ENCODE data around the gene SARM1. TPM values are rescaled to one million over a fixed set of nuclear protein-coding genes. Genes with fewer than 3 reads are reported as not detected.

Gene SARM1
- total RNA-seq, 1 donor from 2014 or later, result 19.0 TPM

DNA sequence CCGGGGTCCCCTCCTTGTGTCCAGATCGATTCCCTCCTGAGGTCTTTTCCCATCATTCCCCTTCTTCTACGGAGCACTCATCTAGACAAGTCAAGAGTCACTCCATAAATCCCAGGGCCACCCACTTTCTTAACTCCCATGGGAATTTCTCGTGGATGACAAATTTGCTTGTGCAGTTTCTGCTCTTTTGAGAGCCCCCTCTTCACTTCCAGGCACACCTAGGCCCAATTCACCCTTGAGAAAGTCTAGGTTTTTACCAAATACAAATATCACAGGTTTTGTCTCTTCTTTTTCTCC lies 13.6 kb upstream of the SARM1 start:
- Mint-ChIP-seq H3K27ac (peak overlapping the region; percentile 96), H3K4me1 (peaks cover 24% of the 10 kb centered on the region), H3K4me3 (peak overlapping the region; percentile 95), H3K36me3 (peaks cover 16% of the 10 kb centered on the region), H3K27me3 (ENCODE audit: low read depth) (no peaks in the 10 kb centered on the region), H3K9me3 (no peaks in the 10 kb centered on the region)
- TF ChIP-seq CTCF (IDR thresholded peaks at IDR 0.05; ENCODE audit: unreplicated experiment), result no peak
- no peak for DNase-seq (ENCODE audit: low spot score in 2 of 2, unreplicated experiment in 2 of 2)

DNA sequence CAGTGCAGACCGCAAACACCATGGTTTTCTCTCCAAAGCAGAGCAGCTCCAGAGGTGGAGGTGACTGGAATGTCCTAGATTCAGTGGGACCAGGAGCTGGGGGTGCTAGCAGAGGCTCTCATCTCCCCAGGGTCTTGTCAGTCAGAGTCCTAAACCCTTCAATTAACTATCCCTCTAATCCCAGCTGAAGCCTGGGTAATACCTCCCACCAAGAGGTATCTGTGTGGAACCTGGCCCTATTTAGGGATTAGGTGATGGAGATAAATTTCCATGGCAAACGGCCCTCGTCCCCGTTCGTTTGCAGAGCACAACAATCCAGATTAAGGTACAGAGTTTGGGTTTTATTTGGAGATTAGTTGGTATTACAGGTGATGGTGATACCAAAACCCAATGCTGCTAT lies 8.3 kb upstream of the SARM1 start:
- no peak overlapping the region for H3K27ac Mint-ChIP-seq
- no peaks in the 10 kb centered on the region for H3K9me3 Mint-ChIP-seq
- no peaks in the 10 kb centered on the region for H3K27me3 Mint-ChIP-seq (ENCODE audit: low read depth)
- TF ChIP-seq CTCF (IDR thresholded peaks at IDR 0.05; ENCODE audit: unreplicated experiment), result no peak
- H3K4me1 Mint-ChIP-seq, result peaks cover 4% of the 10 kb centered on the region
- peaks cover 9% of the 10 kb centered on the region for H3K36me3 Mint-ChIP-seq
- no peak overlapping the region for H3K4me3 Mint-ChIP-seq
- DNase-seq (ENCODE audit: low spot score in 2 of 2, unreplicated experiment in 2 of 2), result no peak

DNA sequence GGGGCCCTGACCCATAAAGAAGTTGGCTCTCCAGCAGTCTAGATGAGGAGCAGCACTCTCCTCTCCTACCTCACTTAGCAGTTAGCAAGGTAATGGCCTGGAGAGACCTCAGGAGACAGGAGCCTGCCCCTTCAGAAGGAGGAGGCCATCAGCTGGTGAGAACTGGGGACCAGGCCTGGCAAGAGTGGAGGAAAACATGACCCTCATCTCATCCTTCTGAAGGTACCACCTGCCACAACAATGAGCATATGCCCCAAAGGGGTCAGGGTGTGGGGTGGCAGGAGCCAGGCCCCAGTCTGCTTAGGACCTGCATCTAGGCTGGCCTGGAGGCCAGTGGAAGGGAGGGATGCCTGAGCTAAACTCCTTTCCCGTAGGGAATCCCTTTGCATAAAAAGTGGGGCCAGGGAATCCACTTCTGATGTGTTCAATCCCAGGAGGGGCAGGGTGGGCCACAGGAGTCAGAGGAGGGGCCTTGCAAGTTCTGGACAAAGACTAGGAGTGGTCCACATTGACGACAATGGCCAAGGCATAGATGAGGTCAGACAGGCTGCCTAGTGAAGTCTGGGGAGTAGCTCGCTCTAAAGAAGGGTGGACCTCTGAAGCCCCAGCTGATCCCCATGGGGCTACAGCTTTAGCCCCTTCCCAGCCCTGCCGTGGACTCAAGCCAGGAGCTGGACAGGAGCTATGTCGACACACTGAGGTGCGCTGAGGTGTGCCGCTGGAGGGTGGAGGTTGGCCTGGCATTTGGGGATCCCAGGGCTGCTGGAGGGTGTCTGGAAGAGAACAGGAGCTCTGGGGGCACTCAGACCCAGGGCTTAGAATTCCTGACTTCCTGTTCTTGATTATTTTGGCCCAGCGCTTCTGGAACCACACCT lies 7.5 kb upstream of the SARM1 start:
- H3K9me3 Mint-ChIP-seq, result no peaks in the 10 kb centered on the region
- TF ChIP-seq CTCF (IDR thresholded peaks at IDR 0.05; ENCODE audit: unreplicated experiment), result no peak
- H3K36me3 Mint-ChIP-seq, result peaks cover 9% of the 10 kb centered on the region
- H3K27me3 Mint-ChIP-seq (ENCODE audit: low read depth), result no peaks in the 10 kb centered on the region
- DNase-seq (ENCODE audit: low spot score in 2 of 2, unreplicated experiment in 2 of 2), result no peak
- H3K4me3 Mint-ChIP-seq, result no peak overlapping the region
- H3K27ac Mint-ChIP-seq, result no peak overlapping the region
- no peaks in the 10 kb centered on the region for H3K4me1 Mint-ChIP-seq

GRCh38 chr17:28364665-28365363 lies 6.7 kb upstream of the SARM1 start, which contains the start of gene SEBOX:
TSS of gene SEBOX (minus strand) at chr17:28365199. CDS start at chr17:28365151, 48 bp downstream.
- TF ChIP-seq CTCF (IDR thresholded peaks at IDR 0.05; ENCODE audit: unreplicated experiment), result no peak
- H3K4me1 Mint-ChIP-seq, result no peaks in the 10 kb centered on the region
- H3K4me3 Mint-ChIP-seq, result no peak within 1 kb of the TSS
- no peaks in the 10 kb centered on the region for H3K27me3 Mint-ChIP-seq (ENCODE audit: low read depth)
- H3K27ac Mint-ChIP-seq, result no peak within 1 kb of the TSS
- no peaks in the 10 kb centered on the region for H3K9me3 Mint-ChIP-seq
- no peak for DNase-seq (ENCODE audit: low spot score in 2 of 2, unreplicated experiment in 2 of 2)
- H3K36me3 Mint-ChIP-seq, result peaks cover 6% of the 10 kb centered on the region

- peaks cover 2% of the 10 kb centered on the region for H3K36me3 Mint-ChIP-seq
- no peaks in the 10 kb centered on the region for H3K4me1 Mint-ChIP-seq
- no peaks in the 10 kb centered on the region for H3K9me3 Mint-ChIP-seq
- H3K4me3 Mint-ChIP-seq, result no peak overlapping the region
- no peak for TF ChIP-seq CTCF (IDR thresholded peaks at IDR 0.05; ENCODE audit: unreplicated experiment)
- H3K27ac Mint-ChIP-seq, result no peak overlapping the region
- DNase-seq (ENCODE audit: low spot score in 2 of 2, unreplicated experiment in 2 of 2), result no peak
- no peaks in the 10 kb centered on the region for H3K27me3 Mint-ChIP-seq (ENCODE audit: low read depth)
Measured at GRCh38 chr17:28365487-28365886, 6.0 kb upstream of the SARM1 start.
